ENCODE results near the gene PRKCA.

- TF ChIP-seq ZNF274 (IDR thresholded peaks at IDR 0.05; ENCODE audit: low read depth, low read length) (no peak), YY1 (IDR thresholded peaks at IDR 0.05; ENCODE audit: insufficient read depth, insufficient read length) (no peak), SUZ12 (IDR thresholded peaks at IDR 0.05; ENCODE audit: extremely low read depth, insufficient read depth, insufficient read length) (no peak)
Observed at GRCh38 chr17:66748578-66748977, 446.2 kb downstream of the PRKCA start.

Data from NT2/D1 (cell line).